ENCODE measurements around the gene PYDC1.

PYDC1 gene

GRCh38 chr16:31191697-31192428, 25.1 kb downstream of the PYDC1 start:
- no peak for TF ChIP-seq EZH2phosphoT487 (IDR thresholded peaks at IDR 0.05; ENCODE audit: borderline replicate concordance)
- no peak for TF ChIP-seq CTCF (conservative IDR thresholded peaks at IDR 0.05; ENCODE audit: low read length)
- no peaks in the 10 kb centered on the region for H3K27me3 ChIP-seq (ENCODE audit: insufficient read depth, low read length, poor library complexity, severe bottlenecking)
- peaks cover 17% of the 10 kb centered on the region for H3F3A ChIP-seq (ENCODE audit: low read depth)
- H3K4me1 ChIP-seq (ENCODE audit: insufficient read depth, low read length, poor library complexity, severe bottlenecking) = peaks cover 17% of the 10 kb centered on the region
- H2AFZ ChIP-seq (ENCODE audit: low read length) = no peak overlapping the region
- peaks cover 97% of the 10 kb centered on the region for H3K36me3 ChIP-seq (ENCODE audit: insufficient read depth, low read length)
- H3K4me2 ChIP-seq (ENCODE audit: low read depth, low read length, poor library complexity, severe bottlenecking) = no peak overlapping the region
- H3K9me3 ChIP-seq (ENCODE audit: insufficient read depth, low read depth, low read length) = no peaks in the 10 kb centered on the region
- H4K20me1 ChIP-seq (ENCODE audit: insufficient read depth, low read length, poor library complexity, severe bottlenecking) = peaks cover 95% of the 10 kb centered on the region
- H3K9me2 ChIP-seq (replicated peaks; ENCODE audit: low read depth, low read length) = no peaks in the 10 kb centered on the region
- H3K4me3 ChIP-seq (ENCODE audit: low read length, poor library complexity, severe bottlenecking) = no peak overlapping the region
- H3K79me2 ChIP-seq (ENCODE audit: insufficient read depth, low read length) = peaks cover 93% of the 10 kb centered on the region
- H3K9ac ChIP-seq (ENCODE audit: low read depth, low read length, poor library complexity, severe bottlenecking) = no peak overlapping the region

- Histone ChIP-seq H3K9me2 (replicated peaks; ENCODE audit: low read depth, low read length) (no peaks in the 10 kb centered on the region), H3K36me3 (ENCODE audit: insufficient read depth, low read length) (peaks cover 100% of the 10 kb centered on the region), H3K79me2 (ENCODE audit: insufficient read depth, low read length) (peaks cover 98% of the 10 kb centered on the region), H2AFZ (ENCODE audit: low read length) (no peak overlapping the region), H3K9ac (ENCODE audit: low read depth, low read length, poor library complexity, severe bottlenecking) (no peak overlapping the region), H3K4me3 (ENCODE audit: low read length, poor library complexity, severe bottlenecking) (no peak overlapping the region), H3F3A (ENCODE audit: low read depth) (peaks cover 17% of the 10 kb centered on the region), H3K27me3 (ENCODE audit: insufficient read depth, low read length, poor library complexity, severe bottlenecking) (no peaks in the 10 kb centered on the region), H3K9me3 (ENCODE audit: insufficient read depth, low read depth, low read length) (no peaks in the 10 kb centered on the region), H3K4me2 (ENCODE audit: low read depth, low read length, poor library complexity, severe bottlenecking) (no peak overlapping the region), H3K4me1 (ENCODE audit: insufficient read depth, low read length, poor library complexity, severe bottlenecking) (peaks cover 26% of the 10 kb centered on the region), H4K20me1 (ENCODE audit: insufficient read depth, low read length, poor library complexity, severe bottlenecking) (peaks cover 95% of the 10 kb centered on the region)
- TF ChIP-seq CTCF (conservative IDR thresholded peaks at IDR 0.05; ENCODE audit: low read length) (no peak), EZH2phosphoT487 (IDR thresholded peaks at IDR 0.05; ENCODE audit: borderline replicate concordance) (no peak)
Observed at GRCh38 chr16:31190818-31191444, 26.0 kb downstream of the PYDC1 start.

GRCh38 chr16:31190061-31190460, 26.9 kb downstream of the PYDC1 start:
- H3F3A ChIP-seq (ENCODE audit: low read depth) = peaks cover 15% of the 10 kb centered on the region
- no peak overlapping the region for H3K4me3 ChIP-seq (ENCODE audit: low read length, poor library complexity, severe bottlenecking)

More at GRCh38 chr16:31190061-31190460, 26.9 kb downstream of the PYDC1 start:
- peaks cover 35% of the 10 kb centered on the region for H3K4me1 ChIP-seq (ENCODE audit: insufficient read depth, low read length, poor library complexity, severe bottlenecking)
- H3K36me3 ChIP-seq (ENCODE audit: insufficient read depth, low read length) = peaks cover 100% of the 10 kb centered on the region
- H3K79me2 ChIP-seq (ENCODE audit: insufficient read depth, low read length) = peaks cover 98% of the 10 kb centered on the region
- H3K9me3 ChIP-seq (ENCODE audit: insufficient read depth, low read depth, low read length) = no peaks in the 10 kb centered on the region
- H3K4me2 ChIP-seq (ENCODE audit: low read depth, low read length, poor library complexity, severe bottlenecking) = peak overlapping the region; percentile 95
- no peak for TF ChIP-seq EZH2phosphoT487 (IDR thresholded peaks at IDR 0.05; ENCODE audit: borderline replicate concordance)
- peaks cover 95% of the 10 kb centered on the region for H4K20me1 ChIP-seq (ENCODE audit: insufficient read depth, low read length, poor library complexity, severe bottlenecking)
- H3K9ac ChIP-seq (ENCODE audit: low read depth, low read length, poor library complexity, severe bottlenecking) = no peak overlapping the region
- H2AFZ ChIP-seq (ENCODE audit: low read length) = no peak overlapping the region
- H3K27me3 ChIP-seq (ENCODE audit: insufficient read depth, low read length, poor library complexity, severe bottlenecking) = no peaks in the 10 kb centered on the region
- no peaks in the 10 kb centered on the region for H3K9me2 ChIP-seq (replicated peaks; ENCODE audit: low read depth, low read length)
